NCI-H146 treated with DMSO at 0.1 percent for 48 hours (cell line): ENCODE results near the gene EFNA4.

Source experiments
- DNase-seq: peaks from one replicate; lab custom pipeline; 2025; ENCODE audit not compliant: unreplicated experiment; lab: John Stamatoyannopoulos, UW

EFNA4 gene

DNA sequence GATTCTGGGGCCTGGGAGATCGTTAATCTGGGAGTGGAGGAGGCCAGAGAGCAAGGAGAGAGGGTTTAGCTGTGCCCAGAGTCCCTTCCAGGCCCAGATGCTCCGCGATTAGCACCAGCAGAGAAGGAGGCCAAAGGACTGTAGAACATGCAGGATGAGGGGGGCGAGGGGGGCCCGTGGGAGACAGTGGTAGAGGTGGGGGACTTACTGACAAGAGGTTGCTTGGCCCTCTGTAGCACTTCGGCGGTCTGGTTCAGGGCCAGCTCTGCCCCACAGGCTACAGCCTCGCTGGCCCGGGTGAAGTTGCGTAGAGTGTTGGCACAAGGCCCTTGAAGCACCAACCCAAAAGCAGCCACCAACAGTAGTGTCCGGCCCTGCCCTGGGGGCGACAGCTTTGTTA is 30.7 kb upstream of the EFNA4 start:
- DNase-seq = no peak

GRCh38 chr1:155033524-155033923 is 30.0 kb upstream of the EFNA4 start, which contains the start of the genes DCST1 and DCST2:
Gene DCST1, plus strand, starts transcription at chr1:155033824. Its CDS starts 213 bp downstream, at chr1:155034037.
Gene DCST2, minus strand, starts transcription at chr1:155033781. Its CDS starts 80 bp downstream, at chr1:155033701.
- DNase-seq = no peak

DNA sequence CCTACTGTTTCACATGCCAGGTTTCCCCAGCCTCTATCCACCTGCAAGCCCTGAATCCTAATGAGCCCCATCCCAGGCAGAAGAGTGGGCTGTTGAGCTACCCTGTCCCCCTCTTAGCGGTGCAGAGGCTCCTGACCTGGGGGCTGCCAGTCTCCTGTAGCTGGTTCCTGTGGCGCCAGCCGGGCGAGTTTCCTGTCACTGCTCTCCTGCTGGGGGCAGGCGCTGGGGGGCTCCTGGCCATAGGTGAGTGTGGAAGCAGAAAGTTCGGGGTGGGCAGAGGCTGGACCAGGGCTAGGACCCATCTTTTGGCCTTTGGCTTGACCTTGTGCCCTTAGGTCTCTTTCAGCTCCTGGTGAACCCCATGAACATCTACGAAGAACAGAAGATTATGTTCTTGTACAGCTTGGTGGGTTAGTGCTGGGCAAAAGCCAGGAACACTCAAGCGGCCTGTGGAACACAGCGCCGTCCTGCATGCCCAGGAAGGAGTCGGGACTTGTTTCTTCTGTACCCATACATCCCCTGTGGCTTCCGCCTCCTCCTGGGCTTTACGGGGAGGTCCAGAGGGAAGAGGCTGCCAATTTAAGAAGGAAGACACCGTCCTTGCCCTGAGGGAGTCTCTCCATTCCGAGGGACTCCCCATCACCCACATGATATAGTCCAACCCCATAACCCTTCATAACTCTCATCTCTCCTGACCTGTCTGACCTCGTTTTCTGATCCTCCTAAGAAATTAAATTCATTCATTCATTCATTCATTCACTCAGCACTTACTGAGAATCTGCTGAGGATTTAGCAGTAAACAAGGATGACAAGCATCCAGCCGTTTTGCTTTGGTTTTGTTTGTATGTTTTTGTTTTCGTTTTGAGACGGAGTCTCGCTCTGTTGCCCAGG is 29.0 kb upstream of the EFNA4 start:
- DNase-seq = no peak

DNA sequence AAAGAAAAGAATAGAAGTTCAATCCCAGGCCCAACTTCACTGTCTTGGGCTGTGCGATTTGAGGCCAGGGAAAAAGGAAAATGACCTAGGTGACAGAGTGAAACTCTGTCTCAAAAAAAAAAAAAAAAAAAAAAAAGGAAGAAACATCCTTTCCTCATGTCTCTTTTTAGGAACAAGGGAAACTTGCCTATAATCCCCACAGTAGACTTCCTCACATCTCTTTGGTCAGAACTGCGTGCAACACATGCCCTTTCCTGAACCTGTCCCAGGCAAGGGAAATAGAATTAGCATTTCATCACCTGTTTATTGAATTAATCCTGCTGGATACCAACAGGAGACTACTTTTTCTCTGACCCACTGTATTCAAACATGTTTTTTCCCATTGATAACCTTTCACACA is 27.6 kb upstream of the EFNA4 start:
- no peak for DNase-seq

- no peak for DNase-seq
These were observed 26.5 kb upstream of the EFNA4 start for GRCh38 chr1:155037043-155037442.

GRCh38 chr1:155037851-155038441 is 25.6 kb upstream of the EFNA4 start:
- no peak for DNase-seq

- no peak for DNase-seq
These were observed 24.8 kb upstream of the EFNA4 start for GRCh38 chr1:155038602-155039307.

GRCh38 chr1:155039308-155039669 is 24.3 kb upstream of the EFNA4 start:
- no peak for DNase-seq

GRCh38 chr1:155040358-155041093 is 23.0 kb upstream of the EFNA4 start:
- DNase-seq = no peak

GRCh38 chr1:155042789-155043188 is 20.8 kb upstream of the EFNA4 start:
- DNase-seq = no peak

- DNase-seq = no peak
These were observed 20.2 kb upstream of the EFNA4 start for GRCh38 chr1:155043301-155043702.

DNA sequence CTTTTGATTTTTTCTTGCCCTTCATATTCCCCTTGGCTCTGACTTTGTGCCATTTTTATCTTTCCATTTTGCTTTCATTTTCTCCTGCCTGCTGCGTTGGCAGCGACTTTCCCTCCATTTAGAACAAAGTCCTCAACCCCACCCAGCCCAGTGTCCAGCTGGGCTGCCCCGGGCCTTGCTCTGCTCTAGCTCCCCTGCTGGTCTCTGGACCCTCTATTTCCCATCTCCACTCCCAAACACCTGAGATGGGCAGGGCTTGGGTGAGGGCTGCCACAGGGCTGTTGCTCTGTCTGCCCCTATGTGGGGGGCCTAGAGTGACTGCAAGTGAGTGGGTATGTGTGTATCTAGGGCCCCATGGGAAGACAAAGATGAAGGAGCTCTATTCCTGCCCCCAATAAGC is 19.7 kb upstream of the EFNA4 start:
- DNase-seq = no peak

DNA sequence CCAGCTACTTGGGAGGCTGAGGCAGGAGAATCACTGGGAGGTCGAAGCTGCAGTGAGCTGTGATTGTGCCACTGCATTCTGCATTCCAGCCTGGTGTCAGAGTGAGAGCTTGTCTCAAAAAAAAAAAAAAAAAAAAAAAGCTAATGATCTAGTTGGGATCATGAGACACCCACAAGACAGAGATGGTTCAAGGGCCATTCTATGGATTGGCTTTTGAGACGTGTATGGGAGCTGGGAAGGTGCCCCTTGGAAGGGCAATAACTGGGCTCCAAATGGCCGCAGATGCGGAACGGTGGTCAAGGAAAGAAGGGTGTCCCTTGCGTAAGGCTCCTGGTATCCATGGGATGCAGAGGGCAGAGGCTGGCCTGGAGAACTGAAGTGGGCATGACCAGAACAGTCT is 19.2 kb upstream of the EFNA4 start:
- DNase-seq = no peak

- DNase-seq = peak; percentile 60
These were observed 18.5 kb upstream of the EFNA4 start for GRCh38 chr1:155044812-155045657.

- DNase-seq = no peak
These were observed 14.8 kb upstream of the EFNA4 start for GRCh38 chr1:155048449-155049334.

DNA sequence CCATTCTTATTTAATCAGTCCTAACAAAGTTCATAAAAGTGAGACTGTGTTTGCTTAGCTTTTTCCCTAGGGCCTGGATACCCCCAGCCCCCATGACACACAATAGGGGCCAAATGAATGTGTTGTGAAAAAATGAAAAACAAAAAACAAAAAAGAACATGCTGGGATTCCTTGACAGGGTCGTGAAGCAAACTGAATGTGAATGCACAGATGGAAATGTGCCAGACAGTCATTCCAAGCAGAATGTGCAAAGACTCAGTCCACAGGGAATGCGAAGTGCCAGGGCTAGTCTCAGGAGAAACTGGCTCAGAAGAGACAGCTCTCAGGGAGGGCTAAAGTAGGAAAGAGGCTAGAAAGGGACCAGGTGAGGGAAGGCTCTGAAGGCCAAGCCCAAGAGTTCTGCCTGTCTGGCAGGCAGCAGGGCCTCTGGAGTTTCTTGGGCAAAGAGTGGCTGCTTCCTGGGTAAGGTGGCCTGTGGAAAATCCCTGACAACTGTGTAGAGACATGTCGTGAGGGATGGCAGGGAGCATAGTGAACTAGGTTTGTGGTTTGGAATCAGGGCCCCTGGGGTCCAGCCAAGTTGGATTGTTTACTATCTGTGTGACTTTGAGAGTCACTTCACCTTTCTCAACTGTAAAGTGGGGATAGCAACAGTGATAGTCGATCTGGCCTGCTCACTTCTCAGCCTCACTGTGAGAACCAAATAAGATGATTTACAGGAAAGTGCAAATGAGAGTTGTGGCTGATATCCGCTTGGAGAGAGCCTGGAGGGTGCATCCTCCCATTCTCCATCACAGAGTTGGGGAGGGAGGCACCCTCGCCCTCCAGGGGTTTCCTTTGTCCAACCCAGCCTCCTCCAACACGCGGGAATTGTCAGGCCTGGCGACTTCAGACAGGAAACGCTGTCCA is 13.6 kb upstream of the EFNA4 start:
- DNase-seq = no peak

- DNase-seq = peak; percentile 49
These were observed 12.8 kb upstream of the EFNA4 start, which contains the start of gene ADAM15 for GRCh38 chr1:155050560-155051341. Gene ADAM15, plus strand, starts transcription at chr1:155051316. Its CDS starts 71 bp downstream, at chr1:155051387.
